ENCODE measurements around the gene RYR1.

Gene RYR1

DNA sequence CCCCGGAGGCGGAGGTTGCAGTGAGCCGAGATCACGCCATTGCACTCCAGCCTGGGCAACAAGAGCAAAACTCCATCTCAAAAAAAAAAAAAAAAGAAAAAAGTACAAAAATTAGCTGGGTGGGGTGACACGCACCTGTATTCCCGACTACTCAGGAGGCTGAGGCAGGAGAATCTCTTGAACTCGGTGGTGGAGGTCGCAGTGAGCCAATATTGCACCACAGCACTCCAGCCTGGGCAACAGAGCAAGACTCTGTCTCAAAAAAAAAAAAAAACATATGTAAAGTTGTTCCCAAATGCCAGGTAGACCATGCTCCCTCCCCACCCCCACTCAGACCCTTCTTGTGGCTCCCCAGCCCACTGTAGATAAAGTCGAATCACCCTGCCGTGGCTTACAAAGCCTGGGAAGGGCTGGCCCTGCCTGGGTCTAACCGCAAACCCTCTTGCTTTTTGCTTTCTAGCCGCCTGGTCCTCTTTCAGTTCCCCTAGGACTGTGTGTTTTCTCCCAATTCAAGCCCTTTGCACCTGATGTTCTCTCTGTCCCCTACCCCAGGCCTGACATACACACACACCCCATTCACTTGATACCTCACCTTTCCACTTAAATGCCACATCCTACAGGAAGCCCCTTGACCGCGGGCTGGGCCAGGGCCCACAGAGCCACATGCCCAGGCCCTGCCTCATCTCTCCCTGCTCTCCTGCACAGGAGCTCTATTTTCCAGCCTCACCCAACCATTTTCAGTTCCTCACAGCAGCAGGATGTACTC, 149.9 kb downstream of the RYR1 start:
- no peaks in the 10 kb centered on the region for H3K36me3 ChIP-seq (replicated peaks)
- no peak for DNase-seq
- in situ Hi-C loops (cut with HindIII; ENCODE audit: low pct_ligation_motif_present, low sequenced_read_pairs), result no loop called here
- TF ChIP-seq, protein P1, sequence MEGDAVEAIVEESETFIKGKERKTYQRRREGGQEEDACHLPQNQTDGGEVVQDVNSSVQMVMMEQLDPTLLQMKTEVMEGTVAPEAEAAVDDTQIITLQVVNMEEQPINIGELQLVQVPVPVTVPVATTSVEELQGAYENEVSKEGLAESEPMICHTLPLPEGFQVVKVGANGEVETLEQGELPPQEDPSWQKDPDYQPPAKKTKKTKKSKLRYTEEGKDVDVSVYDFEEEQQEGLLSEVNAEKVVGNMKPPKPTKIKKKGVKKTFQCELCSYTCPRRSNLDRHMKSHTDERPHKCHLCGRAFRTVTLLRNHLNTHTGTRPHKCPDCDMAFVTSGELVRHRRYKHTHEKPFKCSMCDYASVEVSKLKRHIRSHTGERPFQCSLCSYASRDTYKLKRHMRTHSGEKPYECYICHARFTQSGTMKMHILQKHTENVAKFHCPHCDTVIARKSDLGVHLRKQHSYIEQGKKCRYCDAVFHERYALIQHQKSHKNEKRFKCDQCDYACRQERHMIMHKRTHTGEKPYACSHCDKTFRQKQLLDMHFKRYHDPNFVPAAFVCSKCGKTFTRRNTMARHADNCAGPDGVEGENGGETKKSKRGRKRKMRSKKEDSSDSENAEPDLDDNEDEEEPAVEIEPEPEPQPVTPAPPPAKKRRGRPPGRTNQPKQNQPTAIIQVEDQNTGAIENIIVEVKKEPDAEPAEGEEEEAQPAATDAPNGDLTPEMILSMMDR (IDR thresholded peaks at IDR 0.05; ENCODE audit: low read depth, low read length, missing control alignments), result no peak
- no peak overlapping the region for H3K4me3 ChIP-seq (ENCODE audit: low read depth, low read length)
- H3K27ac ChIP-seq, result no peak overlapping the region
- H3K27me3 ChIP-seq (replicated peaks), result no peaks in the 10 kb centered on the region

DNA sequence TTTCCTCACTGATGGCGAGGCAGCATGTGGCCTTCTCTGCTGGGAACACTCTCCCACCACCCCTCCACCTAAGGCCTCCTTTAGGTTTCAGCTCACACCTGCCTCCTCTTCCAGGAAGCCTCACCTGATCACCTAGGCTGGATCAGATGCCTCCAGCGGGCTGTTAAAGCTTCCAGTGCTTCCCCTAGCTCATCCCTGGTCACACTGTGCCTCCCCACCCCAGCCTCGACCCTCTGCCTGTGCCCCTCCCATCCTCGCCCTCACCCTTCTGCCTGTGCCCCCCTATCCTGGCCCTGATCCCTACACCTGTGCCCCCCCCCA, 150.5 kb downstream of the RYR1 start:
- no peak for DNase-seq
- no peaks in the 10 kb centered on the region for H3K27me3 ChIP-seq (replicated peaks)
- H3K27ac ChIP-seq, result no peak overlapping the region
- H3K36me3 ChIP-seq (replicated peaks), result no peaks in the 10 kb centered on the region
- no peak overlapping the region for H3K4me3 ChIP-seq (ENCODE audit: low read depth, low read length)
- in situ Hi-C loops (cut with HindIII; ENCODE audit: low pct_ligation_motif_present, low sequenced_read_pairs), result no loop called here
- TF ChIP-seq, protein P1 (IDR thresholded peaks at IDR 0.05; ENCODE audit: low read depth, low read length, missing control alignments), result no peak

DNA sequence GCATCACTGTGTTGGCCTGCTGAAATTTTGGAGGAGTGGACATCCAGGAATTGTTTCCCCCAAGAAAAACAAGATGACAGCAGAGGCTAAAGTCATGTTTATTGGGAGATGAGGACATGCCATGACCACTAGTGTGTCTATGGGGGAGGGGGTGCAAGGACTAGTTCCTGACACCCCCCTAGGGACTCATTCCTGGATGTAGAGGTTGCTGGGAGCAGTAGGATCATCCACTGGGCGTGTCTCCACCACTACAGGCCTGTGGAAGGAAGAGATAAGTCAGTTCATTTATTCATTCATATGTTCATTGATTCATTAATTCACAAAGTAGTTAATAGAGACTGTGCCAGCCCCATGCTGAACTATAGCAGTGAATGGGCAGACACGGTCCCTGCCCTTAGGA, 154.1 kb downstream of the RYR1 start:
- H3K27ac ChIP-seq, result no peak overlapping the region
- TF ChIP-seq, protein P1 (IDR thresholded peaks at IDR 0.05; ENCODE audit: low read depth, low read length, missing control alignments), result no peak
- in situ Hi-C loops (cut with HindIII; ENCODE audit: low pct_ligation_motif_present, low sequenced_read_pairs), result no loop called here
- no peaks in the 10 kb centered on the region for H3K27me3 ChIP-seq (replicated peaks)
- DNase-seq, result no peak
- H3K4me3 ChIP-seq (ENCODE audit: low read depth, low read length), result no peak overlapping the region
- no peaks in the 10 kb centered on the region for H3K36me3 ChIP-seq (replicated peaks)

DNA sequence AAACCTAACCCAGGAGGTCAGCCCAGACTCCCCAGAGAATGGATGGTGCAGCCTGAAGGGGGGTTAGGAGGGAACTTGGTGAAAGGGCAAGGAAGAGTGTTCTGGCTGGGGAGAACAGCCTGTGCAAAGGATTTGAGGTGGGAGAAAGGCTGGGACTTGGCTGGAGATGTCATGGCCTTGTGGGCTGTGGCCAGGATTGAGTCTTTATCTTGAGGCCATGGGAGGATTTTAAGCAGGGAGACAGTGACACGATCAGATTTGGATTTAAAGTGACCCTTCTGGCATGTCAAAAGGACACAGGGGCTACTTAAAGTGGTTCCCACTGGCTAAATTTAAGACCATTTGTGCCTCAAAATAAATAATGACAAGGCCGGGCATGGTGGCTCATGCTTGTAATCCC, 154.6 kb downstream of the RYR1 start:
- Histone ChIP-seq H3K27me3 (replicated peaks) (no peaks in the 10 kb centered on the region), H3K36me3 (replicated peaks) (no peaks in the 10 kb centered on the region), H3K27ac (no peak overlapping the region), H3K4me3 (ENCODE audit: low read depth, low read length) (no peak overlapping the region)
- no peak for DNase-seq
- TF ChIP-seq, protein P1 (IDR thresholded peaks at IDR 0.05; ENCODE audit: low read depth, low read length, missing control alignments), result no peak
- in situ Hi-C loops (cut with HindIII; ENCODE audit: low pct_ligation_motif_present, low sequenced_read_pairs), result no loop called here

DNA sequence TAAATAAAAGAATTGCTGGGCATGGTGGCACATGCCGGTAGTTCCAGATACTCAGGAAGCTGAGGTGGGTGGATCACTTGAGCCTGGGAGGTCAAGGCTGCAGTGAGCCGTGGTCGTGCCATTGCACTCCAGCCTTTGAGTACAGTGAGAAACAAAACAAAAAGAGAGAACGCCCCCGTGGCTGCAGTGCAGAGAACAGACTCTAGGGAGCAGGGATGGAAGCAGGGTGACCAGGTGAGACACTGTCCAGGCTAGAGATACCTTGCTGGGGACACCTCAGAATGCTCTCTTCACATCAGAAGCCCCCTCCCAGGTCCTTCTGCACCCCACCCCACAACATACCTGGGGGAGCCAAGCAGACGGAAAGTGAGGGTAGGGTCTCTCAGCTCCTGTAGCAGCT, 159.4 kb downstream of the RYR1 start:
- TF ChIP-seq, protein P1 (IDR thresholded peaks at IDR 0.05; ENCODE audit: low read depth, low read length, missing control alignments), result peak; percentile 11
- Histone ChIP-seq H3K4me3 (ENCODE audit: low read depth, low read length) (no peak overlapping the region), H3K27ac (no peak overlapping the region), H3K36me3 (replicated peaks) (no peaks in the 10 kb centered on the region), H3K27me3 (replicated peaks) (no peaks in the 10 kb centered on the region)
- in situ Hi-C loops (cut with HindIII; ENCODE audit: low pct_ligation_motif_present, low sequenced_read_pairs), result no loop called here
- no peak for DNase-seq

Measured in brain microvascular endothelial cell (primary cell).